Thyroid gland (tissue), 4 donors: Measurements from ENCODE around the gene PORCN.
A peak's percentile ranks its signal among the peaks of the same experiment; 100 is the strongest.

Experiments used
- POLR2A ChIP-seq, 2 donors: fragments of 450-650 bp; IDR thresholded peaks; one replicate each; pipeline ENCODE4 v1.6.1; 2017; ENCODE audit warnings: antibody characterized with exemption in 2 of 2, mild to moderate bottlenecking in 2 of 2, moderate library complexity in 1 of 2
- TF ChIP-seq, protein P1 (sequence below), 6 experiments: fragments of 200-600 bp in 3 of 6; fragments of 450-650 bp in 3 of 6; sonication (generic) in 3 of 6; IDR thresholded peaks; one replicate each; pipeline ENCODE4 v1.5.1; 2016 to 2019; ENCODE audit warnings: antibody characterized with exemption in 6 of 6, mild to moderate bottlenecking in 2 of 6, inconsistent platforms in 1 of 6, moderate library complexity in 1 of 6

DNA sequence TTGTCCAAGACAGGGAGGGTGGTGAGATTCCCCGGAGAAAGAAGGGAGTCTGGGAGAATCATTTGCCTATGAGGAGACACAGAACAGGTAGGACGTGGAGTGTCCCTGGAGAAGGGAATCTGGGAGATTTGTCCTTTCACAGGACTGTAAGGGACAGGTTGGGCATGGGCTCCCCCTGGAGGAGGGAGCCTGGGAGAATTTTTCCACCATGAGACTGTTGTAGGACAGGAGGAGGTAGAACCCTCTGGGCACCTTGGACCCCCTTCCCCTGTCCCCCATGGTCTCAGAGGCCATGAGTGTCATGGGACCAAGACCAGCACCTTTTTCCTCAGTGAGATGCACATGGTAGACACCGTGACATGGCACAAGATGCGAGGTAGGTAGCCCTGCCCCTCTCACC is 2.8 kb downstream of the PORCN start:
- no peak for TF ChIP-seq POLR2A (IDR thresholded peaks at IDR 0.05)
- TF ChIP-seq, protein P1, sequence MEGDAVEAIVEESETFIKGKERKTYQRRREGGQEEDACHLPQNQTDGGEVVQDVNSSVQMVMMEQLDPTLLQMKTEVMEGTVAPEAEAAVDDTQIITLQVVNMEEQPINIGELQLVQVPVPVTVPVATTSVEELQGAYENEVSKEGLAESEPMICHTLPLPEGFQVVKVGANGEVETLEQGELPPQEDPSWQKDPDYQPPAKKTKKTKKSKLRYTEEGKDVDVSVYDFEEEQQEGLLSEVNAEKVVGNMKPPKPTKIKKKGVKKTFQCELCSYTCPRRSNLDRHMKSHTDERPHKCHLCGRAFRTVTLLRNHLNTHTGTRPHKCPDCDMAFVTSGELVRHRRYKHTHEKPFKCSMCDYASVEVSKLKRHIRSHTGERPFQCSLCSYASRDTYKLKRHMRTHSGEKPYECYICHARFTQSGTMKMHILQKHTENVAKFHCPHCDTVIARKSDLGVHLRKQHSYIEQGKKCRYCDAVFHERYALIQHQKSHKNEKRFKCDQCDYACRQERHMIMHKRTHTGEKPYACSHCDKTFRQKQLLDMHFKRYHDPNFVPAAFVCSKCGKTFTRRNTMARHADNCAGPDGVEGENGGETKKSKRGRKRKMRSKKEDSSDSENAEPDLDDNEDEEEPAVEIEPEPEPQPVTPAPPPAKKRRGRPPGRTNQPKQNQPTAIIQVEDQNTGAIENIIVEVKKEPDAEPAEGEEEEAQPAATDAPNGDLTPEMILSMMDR (IDR thresholded peaks at IDR 0.05), result peak in 2 of 6 experiments; percentile 23 to 33
